Stimulated activated CD8-positive, alpha-beta memory T cell treated with anti-CD3 and anti-CD28 coated beads, Interleukin-4, amount 100 ng/mL, for 48 hours (primary cell): Measurements from ENCODE around the gene OTUB2.

Experiments used
- DNase-seq: peaks from one replicate; pipeline ENCODE4 v3.0.0-alpha.2; 2020

Gene OTUB2

DNA sequence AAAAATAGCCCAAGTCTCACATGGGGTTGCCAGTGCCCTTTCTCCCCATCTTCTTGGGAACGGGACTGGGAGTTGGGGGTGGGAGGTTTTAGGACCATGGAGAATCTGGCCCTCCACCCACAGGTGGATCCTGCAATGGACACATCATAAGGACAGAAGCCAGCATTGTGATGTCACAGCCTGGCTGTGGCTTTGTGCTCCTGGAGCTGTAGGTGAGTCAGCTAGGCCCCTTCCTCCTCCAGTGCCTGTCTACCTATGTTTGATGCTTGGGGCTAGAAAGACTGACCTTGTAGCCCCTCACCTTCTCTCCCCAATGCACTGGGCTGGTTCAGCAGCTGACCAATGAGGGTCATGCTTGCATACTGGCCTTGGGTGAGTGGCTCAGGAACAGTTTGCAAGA is 29.1 kb upstream of the OTUB2 start, which contains the start of gene CCDC197:
TSS of gene CCDC197 (plus strand) at position 220 of the 400 bp plus-strand sequence. CDS start 831 bp downstream, outside the sequence.
- DNase-seq, result no peak

GRCh38 chr14:93997916-93998870 is 27.9 kb upstream of the OTUB2 start:
- no peak for DNase-seq

- no peak for DNase-seq
These were observed 27.2 kb upstream of the OTUB2 start for GRCh38 chr14:93998871-93999403.

- no peak for DNase-seq
These were observed 26.6 kb upstream of the OTUB2 start for GRCh38 chr14:93999573-93999972.

DNA sequence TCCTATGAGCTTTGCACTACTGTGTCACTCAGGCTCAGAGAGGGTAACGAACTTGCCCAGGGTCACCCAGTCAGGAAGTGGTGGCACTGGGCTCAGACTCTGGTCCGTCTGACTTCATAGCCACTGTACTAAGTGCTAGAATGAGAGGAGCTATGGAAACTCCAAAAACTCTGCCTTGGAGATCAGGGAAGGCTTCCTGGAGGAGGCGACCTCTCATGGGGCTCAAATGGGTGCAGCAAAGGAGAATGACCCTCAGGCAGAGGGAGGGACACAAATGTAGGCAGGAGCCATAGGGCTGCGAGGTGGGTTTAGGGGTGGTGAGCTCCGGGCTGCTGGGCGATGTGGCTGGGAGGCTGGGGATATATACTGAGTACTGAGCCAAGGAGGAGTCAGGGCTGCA is 25.9 kb upstream of the OTUB2 start:
- no peak for DNase-seq

DNA sequence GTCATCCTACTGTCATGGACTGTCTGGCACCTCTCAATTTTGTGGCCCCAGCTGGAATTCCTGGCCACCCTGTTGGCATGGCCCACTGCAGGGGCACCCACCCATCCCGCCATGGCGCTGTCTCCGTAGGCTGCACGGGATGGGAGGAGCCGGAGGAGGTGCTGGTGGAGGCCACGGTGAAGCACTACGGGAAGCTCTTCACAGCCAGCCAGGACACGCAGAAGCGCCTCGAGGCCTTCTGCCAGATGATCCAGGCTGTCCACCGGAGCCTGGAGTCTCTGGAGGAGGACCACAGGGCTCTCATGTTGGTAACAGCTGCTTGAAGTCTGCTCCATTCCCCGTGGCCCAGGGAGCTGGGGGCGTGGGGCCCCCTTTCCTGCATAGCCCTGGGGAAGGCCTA is 25.1 kb upstream of the OTUB2 start:
- no peak for DNase-seq

DNA sequence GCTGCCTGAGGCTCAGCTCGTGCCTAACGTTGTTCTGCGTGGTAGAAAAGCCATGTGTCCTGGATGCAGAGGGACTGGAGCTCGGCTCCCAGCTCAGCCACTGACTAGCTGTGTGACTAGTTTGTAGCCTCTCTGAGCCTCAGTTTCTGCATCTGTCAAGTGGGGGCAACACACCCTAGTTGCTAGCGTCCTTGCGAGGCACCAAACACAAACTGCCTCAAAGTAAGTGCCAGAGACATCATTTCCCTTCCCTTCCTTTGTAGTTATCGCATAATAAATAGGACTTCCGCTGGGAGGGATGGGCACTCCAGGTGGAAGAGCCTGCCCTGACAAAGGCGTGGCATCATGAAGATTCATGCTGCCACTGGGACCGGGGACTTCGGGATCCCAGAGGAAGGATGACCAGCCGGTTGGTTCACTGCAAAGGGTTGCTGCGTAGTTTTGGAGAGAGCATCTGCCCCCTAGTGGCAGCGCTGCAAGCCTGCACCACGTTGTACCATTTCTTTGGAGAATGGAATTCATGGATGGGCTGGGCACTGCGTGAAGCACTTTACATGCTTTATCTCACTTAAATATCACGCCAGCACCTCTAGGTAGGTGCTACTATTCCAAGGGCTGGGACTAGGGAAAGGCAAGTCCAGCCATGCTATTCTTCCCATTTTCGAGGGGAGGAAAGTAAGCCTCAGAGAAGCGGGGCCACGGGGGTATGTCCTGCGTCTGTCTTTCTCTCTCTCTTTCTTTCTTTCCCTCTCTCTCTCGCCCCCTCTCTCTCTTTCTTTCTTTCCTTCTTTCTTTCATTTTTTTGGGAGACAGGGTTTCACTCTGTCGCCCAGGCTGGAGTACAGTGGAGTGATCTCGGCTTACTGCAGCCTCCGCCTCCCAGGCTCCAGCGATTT is 24.4 kb upstream of the OTUB2 start:
- peak; percentile 75 for DNase-seq

DNA sequence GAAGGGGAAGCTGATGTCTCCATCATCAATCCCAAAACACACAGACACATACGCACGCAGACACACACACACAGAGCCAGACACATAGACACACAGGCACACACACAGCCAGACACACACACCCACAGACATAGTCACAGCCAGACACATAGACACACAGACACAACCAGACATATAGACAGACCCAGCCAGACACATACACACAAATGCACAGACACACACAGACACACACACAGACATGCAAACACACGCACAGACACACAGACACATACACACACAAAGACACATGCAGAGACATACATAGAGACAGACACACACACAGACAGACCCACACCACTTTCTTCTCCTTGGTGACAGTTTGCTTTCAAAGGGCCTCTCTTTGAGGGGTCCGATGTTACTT is 22.7 kb upstream of the OTUB2 start:
- DNase-seq, result no peak

- no peak for DNase-seq
These were observed 22.1 kb upstream of the OTUB2 start for GRCh38 chr14:94004015-94004414.

GRCh38 chr14:94005324-94006073 is 20.6 kb upstream of the OTUB2 start:
- DNase-seq, result no peak

- DNase-seq, result no peak
These were observed 17.9 kb upstream of the OTUB2 start for GRCh38 chr14:94008234-94008633.

- DNase-seq, result no peak
These were observed 16.4 kb upstream of the OTUB2 start for GRCh38 chr14:94009767-94010166.

- DNase-seq, result no peak
These were observed 15.5 kb upstream of the OTUB2 start for GRCh38 chr14:94010625-94011024.

- DNase-seq, result no peak
These were observed 14.3 kb upstream of the OTUB2 start for GRCh38 chr14:94011795-94012194.

DNA sequence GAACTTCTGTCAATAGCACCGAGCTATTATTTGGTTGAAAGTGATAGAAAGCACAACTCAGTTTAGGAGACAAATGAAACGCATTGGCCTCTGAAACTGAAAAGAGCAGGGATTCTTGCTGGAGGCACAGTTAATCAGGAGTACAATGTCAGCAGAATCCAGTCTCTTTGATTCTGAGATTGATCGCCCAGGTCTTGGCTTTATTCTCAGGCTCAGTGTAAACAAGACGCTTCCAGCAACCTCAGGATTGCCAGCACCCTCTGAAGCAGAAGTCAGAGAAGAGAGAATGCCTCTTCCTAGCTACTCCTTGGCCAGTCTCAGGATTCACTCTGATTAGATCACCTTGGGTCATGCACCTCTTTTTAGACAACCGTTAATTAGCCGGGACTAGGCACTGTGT is 11.8 kb upstream of the OTUB2 start:
- DNase-seq, result no peak

GRCh38 chr14:94015223-94015622 is 10.9 kb upstream of the OTUB2 start:
- no peak for DNase-seq

DNA sequence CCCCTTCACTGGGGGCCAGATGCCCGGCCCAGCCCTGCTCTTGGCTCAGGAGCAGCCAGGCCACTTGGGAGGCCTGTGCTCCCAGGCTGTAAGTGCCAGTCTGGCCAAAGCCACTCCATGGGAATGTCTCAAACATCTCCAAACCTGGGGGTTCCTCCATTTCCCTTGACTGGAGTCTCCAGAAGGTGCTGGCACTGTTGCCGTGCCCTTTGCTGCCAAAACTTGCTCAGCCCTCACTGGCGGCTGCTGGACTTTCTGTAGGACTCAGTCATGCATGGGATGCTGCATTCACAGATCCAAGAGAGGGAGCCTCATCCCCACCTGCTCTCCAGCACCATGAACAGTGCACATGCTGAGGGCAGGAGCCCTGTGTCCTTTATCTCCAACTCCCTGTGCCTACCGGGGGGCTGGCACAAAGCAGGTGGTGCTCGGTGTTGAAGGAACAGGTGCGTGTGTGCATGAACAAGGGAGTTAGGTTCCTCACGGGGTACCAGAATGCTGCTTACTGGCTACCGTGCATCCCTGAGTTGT is 9.6 kb upstream of the OTUB2 start:
- DNase-seq, result no peak

DNA sequence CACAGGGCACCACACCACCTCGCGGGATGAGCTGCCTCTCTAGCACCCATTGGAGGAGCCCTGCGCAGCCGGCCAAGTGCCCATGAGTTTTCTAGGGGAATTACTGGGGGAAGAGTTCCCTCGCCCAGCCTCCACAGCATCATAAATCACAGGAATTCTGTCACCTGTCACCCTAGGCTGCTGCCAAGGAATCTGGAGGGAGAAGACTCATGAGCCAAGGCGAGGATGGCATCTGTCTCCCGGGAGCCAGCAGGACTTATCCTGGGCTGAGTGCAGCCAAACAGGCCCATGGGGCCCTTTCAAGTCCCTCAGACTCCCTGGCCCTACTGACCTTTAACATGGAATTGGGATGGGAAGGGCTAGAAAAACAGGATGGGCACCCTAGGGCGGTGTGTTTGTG is 7.8 kb upstream of the OTUB2 start:
- no peak for DNase-seq

DNA sequence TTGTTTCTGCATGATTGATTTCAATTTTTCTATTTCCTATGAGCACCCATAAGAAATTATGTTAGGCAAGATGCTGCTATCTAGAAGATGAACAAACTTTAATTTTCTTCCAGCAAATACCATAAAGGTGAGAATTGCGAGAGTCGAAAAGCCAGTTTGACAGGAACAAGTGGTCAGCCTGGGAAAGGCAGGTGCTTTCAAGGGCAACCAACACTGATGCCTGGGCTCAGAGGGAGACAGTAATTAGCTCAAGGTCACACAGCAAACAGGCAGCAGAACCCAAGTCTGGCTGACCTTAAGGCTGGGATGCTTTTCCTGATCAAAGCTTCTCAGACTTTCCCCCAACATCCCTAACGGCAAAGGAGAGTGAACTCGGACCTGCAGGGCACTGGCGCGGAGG is 6.8 kb upstream of the OTUB2 start:
- no peak for DNase-seq

- DNase-seq, result no peak
These were observed 5.9 kb upstream of the OTUB2 start for GRCh38 chr14:94020267-94020666.

- no peak for DNase-seq
These were observed 5.1 kb upstream of the OTUB2 start for GRCh38 chr14:94021001-94021400.

- DNase-seq, result peak; percentile 55
These were observed 4.6 kb upstream of the OTUB2 start for GRCh38 chr14:94021416-94022157.
